Activated CD8-positive, alpha-beta memory T cell treated with anti-CD3 and anti-CD28 coated beads for 24 hours (primary cell): ENCODE measurements around the gene PTPRN2.

ENCODE experiments used
- DNase-seq: peaks from one replicate; pipeline ENCODE4 v3.0.0-alpha.2; 2020

The PTPRN2 gene

DNA sequence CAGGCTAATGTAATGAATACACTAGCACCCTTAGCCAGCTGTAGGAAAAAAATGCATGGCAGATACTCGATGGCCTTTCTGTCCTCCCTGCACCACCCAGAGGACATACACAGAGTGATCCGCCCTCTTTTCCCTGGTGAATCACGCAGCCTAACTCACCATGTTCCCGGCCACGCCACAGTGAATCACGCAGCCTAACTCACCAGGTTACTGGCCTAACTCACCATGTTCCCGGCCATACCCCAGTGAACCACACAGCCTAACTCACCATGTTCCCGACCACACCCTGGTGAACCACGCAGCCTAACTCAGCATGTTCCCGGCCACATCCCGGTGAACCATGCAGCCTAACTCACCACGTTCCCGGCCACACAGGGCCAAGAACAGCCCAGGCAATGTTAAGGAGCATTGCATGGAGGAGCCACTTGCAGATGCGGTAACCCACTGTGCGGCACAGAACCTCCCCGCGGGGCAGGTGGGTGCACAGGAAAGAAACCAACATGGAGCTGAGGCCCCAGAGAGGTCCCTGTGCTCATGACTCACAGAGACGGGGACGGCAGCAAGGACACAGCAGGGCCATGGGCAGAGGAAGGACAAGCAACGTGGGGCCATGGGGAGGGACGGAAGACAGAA lies 742.3 kb downstream of the PTPRN2 start:
- no peak for DNase-seq

DNA sequence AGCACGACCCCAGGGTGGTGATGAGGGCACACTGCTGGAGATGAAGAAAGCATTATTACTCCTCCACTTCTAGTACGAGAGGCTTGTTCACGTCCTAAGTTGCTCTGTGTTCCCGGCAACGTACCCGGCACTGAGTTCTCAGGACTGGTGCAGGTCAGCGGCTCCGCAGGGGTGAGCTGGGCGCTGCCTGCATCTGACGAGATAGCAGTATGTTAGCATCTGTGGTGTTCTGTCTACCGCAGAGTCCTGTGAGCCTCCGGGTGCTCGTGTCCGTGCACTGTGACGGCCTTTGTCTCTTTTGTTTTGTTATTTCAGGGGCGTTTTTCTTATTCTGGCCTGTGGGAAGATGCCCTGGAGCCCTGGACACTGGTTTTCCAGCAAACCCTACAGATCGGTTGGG lies 743.0 kb downstream of the PTPRN2 start:
- DNase-seq: no peak

DNA sequence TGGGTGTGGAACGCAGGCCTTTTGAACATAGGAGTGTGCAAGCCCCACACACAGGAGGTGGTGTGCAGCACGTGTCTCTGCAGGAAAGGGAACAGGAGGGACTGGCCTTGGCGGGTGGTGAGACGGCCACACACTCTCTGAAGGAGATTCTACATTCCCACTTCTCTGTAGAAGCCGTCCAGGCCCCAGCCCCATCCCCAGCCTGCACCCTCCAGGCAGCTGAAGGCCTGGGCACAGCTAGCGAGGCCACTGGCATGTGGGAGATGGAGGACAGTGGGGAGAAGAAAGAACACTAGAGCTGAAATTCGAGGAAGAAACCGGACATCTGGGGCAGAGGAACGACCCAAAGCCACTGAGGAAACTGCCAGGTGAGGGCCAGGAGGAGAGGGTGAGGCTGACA lies 743.5 kb downstream of the PTPRN2 start:
- DNase-seq: no peak

DNA sequence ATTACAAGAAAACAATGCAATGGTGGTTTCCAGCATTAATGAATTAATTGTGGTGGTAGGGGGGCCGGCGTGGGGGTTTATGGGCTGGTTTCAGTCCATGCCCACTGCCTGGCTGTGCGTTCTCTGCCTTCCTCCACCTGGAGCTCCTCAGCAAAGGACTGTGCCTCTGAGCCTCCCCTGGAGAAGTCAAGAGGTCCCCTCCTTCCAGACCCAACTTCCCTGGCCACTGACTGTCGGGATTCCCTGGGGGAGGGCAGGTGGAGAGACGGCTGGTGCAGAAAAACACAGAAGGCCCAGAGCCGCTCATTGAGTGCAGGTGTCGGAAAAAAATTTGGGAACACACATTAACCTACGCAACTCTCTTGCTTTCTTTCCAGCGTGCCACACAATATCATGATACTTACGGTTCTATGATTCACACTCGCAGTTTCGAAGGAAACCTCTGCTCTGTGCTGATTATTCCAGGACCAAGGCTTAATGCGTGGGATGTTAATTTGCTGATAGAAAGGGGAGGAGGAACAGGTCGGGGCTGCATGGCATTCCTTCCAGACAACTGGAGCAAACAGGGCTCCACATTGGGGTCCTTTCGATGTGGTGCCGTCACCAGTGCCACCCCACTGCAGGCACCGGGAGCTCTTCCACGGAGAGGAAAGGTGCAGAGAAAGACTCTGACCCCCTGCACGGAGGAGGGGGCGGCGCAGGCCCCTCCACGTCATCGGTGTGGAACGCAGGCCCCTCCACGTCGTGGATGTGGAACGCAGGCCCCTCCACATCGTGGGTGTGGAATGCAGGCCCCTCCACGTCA lies 744.1 kb downstream of the PTPRN2 start:
- DNase-seq: no peak

GRCh38 chr7:157841773-157842370 lies 745.8 kb downstream of the PTPRN2 start:
- DNase-seq: no peak

GRCh38 chr7:157840914-157841772 lies 746.5 kb downstream of the PTPRN2 start:
- DNase-seq: no peak

- no peak for DNase-seq
Observed at GRCh38 chr7:157840174-157840913, 747.3 kb downstream of the PTPRN2 start.

DNA sequence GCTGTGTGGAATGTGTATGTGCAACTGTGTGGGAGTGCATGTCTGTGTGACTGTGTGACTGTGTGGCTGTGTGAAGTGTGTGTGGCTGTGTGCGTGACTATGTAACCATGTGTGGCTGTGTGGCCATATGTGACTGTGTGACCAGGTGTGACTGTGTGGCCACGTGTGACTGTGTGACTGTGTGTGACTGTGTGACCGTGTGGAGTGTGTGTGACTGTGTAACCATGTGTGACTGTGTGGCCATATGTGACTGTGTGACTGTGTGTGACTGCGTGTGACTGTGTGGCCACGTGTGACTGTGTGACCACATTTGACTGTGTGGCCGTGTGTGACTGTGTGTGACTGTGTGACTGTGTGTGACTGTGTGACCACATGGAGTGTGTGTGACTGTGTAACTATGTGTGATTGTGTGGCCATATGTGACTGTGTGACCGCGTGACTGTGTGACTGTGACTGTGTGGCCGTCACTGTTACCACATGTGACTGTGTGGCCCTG lies 747.9 kb downstream of the PTPRN2 start:
- no peak for DNase-seq

DNA sequence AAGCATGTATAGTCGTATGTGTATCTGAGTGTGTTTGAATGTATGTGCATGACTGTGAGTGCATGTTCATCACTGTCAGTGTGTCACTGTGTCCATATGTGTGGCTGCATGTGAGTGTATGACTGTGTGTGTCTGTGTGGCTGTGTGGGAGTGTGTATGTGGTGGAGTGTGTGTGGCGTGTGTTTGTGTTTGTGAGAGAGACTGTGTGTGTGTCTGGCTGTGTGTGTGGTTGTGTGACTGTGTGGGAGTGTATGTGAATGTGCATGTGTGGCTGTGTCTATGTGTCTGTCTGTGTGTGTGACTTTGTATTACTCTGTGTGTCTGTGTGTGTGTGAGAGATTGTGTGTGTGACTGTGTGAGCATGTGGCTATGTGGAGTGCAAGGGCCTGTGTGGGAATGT lies 748.4 kb downstream of the PTPRN2 start:
- DNase-seq: no peak

- DNase-seq: no peak
Observed at GRCh38 chr7:157837561-157837960, 750.1 kb downstream of the PTPRN2 start.

DNA sequence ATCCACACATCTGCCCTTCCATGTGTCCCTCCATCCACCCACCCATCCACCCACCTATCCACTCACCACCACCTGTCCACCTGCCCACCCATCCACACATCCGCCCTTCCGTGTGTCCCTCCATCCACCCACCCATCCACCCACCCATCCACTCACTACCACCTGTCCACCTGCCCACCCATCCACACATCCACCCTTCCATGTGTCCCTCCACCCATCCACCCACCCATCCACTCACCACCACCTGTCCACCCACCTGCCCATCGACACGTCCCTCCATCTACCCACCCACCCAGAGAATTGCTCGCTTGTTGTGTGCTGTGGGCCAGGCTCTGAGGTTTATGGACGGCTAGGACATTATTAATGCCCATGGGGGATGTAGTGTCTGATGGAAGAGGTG lies 750.6 kb downstream of the PTPRN2 start:
- no peak for DNase-seq

DNA sequence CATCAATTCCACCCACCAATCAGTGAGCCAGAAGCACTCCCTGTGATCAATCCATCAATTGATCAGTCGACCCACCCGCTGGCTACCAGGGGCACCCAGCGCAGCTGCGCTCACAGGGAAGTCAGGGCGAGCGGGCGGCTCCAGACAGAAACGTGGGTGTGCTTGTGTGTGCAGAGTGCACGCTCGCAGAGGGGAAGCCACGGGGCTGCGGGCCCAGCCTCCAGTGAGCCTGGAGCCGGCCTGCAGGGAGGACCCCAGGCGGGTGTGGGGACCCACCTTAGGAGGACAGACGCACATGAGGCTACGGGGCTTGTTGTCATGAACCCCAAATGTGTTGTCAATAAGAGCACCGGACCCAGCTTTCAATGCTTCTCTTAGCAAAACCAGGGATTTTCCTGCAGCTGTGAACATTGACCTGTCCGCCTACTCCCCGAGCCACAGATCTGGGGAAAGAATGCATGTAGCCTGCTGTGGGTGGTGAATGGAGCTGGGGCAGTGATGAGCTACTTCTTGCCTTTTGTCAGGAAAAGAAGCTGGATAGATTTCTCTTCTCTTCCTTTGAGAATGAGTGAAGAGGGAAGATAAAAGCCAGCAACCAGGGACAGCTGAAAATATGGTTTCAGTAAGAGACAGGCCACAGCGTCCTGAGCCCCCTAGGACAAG lies 753.0 kb downstream of the PTPRN2 start:
- no peak for DNase-seq

GRCh38 chr7:157832866-157833607 lies 754.6 kb downstream of the PTPRN2 start:
- DNase-seq: no peak

GRCh38 chr7:157832421-157832820 lies 755.2 kb downstream of the PTPRN2 start:
- no peak for DNase-seq

DNA sequence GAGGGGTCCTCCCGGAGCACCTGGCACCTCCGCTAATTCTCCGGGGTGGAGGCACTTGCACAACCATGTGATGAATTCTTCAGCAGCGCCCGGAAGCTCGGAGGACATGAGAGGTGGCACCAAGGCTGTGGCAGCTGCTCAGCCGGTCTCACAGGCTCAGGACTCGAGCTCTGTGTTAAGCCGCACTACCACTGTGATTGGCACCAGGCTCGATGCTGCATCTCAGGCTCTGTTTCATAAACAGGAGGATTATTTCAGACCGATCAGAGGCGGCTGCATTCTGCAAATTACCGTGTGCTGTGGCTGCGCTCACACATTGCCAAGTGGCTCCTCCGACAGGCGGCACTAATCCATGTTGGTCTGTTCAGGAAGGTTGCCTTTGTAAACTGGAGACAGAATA lies 755.6 kb downstream of the PTPRN2 start:
- DNase-seq: no peak

GRCh38 chr7:157831143-157831905 lies 756.3 kb downstream of the PTPRN2 start:
- DNase-seq: no peak

DNA sequence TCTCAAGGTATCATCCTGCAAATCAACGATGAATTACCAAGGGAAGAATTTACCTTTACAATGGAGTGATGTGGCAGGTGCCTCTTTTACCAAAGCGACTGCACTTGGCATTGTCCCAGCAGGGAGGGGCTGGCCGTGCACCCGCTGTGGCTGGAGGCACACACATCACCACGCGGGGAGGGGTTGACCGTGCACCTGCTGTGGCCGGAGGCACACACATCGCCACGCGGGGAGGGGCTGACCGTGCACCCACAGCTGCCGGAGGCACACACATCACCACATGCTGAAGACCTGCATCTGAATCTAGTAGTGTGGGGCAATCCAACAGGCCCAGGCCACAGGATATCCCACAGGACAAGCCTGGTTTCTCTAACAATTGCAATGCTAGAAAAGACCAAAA lies 757.3 kb downstream of the PTPRN2 start:
- no peak for DNase-seq

DNA sequence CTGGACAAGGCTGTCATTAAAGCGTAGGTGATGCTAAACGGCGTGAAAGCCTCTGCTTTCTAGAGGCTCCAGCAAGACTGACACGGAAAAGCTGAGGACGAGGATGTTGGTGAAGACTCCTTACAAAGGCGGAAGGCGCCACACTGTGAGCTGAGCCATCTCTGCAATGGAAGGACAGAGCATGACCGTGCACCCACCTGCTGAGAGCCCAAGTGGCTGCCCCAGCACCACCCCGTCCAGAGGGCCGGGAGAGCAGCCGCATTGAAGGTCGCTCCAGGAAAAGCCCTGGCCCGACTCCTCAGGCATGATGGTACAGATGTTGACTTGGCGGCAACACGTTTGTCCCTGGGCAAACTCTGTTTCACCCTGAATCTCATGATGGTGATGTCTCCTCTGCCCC lies 758.1 kb downstream of the PTPRN2 start:
- no peak for DNase-seq

DNA sequence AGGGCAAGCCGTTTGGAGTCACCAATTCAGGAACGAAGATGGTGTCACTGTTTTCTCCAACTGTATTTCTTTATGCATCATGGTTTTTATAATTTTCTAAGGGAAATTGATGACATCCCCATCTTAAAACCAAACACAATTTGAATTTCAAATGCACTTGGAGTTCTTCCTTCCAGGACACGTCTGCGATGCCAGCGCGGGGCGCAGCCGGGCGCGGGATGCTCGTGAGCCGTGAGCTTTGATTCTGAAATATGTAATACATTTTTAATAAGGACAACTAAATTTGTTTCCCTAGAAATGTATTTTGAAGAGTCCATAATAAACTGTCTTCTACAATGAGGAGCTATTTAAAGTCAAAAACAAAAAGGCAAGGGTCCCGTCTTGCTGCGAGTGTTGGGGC lies 758.7 kb downstream of the PTPRN2 start:
- DNase-seq: no peak

GRCh38 chr7:157828190-157828589 lies 759.4 kb downstream of the PTPRN2 start:
- no peak for DNase-seq

DNA sequence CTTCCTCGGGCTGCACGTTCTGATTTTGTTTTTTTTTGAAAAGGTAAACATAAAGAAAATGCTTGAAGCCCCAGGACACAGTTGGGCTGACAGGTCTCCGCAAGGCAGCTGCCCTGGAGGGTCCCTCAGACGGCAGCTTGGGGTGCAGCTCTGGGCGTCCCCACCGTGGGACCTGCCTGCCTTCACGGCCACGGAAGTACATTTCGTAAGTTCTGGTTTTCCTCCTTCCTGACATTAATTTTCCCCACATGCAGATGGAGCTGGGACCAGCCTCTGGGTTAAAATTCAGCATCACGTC lies 759.8 kb downstream of the PTPRN2 start:
- DNase-seq: no peak
